Measurements from ENCODE around the gene DVL2.
A peak's percentile ranks its signal among the peaks of the same experiment; 100 is the strongest.

The DVL2 gene

DNA sequence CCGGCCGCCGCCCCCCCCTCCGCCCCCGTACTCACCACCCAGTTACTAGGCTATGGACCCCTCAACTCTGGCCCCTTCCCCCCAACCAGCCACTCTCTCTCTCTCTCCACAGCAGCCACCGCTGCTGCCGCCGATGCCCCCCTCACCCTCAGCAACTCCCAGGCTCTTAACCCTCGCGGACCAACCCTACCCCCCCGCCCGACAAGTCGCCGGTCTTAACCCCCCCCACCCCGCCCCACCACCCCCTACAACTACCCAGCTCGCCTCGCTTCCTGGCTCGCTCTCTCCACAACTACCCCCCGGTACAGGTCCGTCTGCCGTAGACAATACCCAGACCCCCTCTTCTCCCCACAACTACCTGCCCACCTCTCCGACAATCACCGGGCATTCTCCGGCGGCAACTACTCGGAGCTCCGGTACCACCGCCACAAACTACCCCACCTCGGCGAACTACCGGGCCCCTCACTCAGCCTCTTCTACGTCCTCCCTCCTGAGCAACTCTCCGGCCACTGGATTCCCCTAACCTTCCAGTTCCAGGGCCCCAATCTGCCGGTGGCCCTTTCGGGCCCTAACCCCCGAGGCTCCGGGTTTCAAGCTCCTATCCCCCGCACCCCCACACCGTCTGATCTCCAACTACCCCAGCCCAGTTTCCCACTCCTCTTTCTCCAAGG lies 4.2 kb upstream of the DVL2 start:
- Histone ChIP-seq H3K23ac (ENCODE audit: low read length) (peak overlapping the region; percentile 57), H3K27me3 (ENCODE audit: insufficient read depth, low read length, poor library complexity) (no peaks in the 10 kb centered on the region), H4K8ac (ENCODE audit: low read depth, low read length) (peak overlapping the region; percentile 92), H3K18ac (ENCODE audit: low read length) (peak overlapping the region; percentile 97), H3K79me2 (ENCODE audit: control insufficient read depth, insufficient read depth, low read length) (peaks cover 48% of the 10 kb centered on the region), H3K27ac (ENCODE audit: low read depth, low read length) (peak overlapping the region; percentile 94), H4K5ac (ENCODE audit: low read length) (no peak overlapping the region), H3K4ac (ENCODE audit: low read depth, low read length) (peak overlapping the region; percentile 99), H3K4me1 (ENCODE audit: control insufficient read depth, low read depth, low read length) (peaks cover 9% of the 10 kb centered on the region), H3K4me3 (ENCODE audit: low read length) (peak overlapping the region; percentile 99), H2BK5ac (ENCODE audit: low read length) (peak overlapping the region; percentile 84), H3K9ac (ENCODE audit: low read length) (peak overlapping the region; percentile 99), H3K79me1 (ENCODE audit: low read length) (peaks cover 17% of the 10 kb centered on the region), H2AK5ac (ENCODE audit: low read length) (peak overlapping the region; percentile 81), H2BK120ac (ENCODE audit: low read depth, low read length) (peak overlapping the region; percentile 73), H3K36me3 (ENCODE audit: control insufficient read depth, insufficient read depth, low read length) (peaks cover 17% of the 10 kb centered on the region), H3K4me2 (ENCODE audit: low read length) (peak overlapping the region; percentile 26), H3K56ac (ENCODE audit: low read length) (peak overlapping the region; percentile 98), H2BK15ac (replicated peaks; ENCODE audit: low read depth) (no peak overlapping the region)
- no peak for DNase-seq
- WGBS (ENCODE audit: extremely low coverage, insufficient coverage, low lambda C conversion rate), result no CpG with 5 or more reads among the region's 39 CpGs

DNA sequence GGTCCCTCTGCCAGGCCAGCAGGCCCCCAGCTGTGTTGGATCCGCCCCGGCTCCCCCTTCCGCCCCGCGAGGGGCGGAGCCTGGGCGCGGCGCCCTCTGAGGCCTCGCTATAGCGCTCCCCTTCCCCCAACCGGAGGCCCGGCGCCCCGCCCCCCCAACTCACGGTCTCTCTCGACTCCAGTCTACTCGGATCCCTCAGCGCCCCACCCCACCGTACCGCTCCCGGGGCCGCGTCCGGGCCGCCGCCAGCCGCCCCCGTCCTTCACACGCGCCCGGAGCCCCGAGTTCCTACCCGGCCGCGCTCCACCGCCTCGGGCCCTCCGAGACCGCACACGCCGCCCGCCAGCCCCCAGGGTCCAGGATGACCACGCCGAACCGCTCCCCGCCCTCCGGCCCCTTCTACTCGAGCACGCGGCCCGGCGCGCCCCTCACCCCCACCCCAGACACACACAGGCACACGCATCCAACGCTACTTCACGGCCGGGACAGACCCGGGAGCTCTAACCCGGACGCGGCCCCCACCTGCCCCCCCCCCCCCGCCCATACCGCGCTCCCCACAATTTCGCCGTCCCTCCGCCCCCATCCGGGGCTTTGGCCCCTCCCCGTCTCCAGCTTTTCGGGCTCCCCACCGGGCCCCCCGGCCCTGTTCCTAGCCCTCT lies 3.6 kb upstream of the DVL2 start:
- H4K8ac ChIP-seq (ENCODE audit: low read depth, low read length), result no peak overlapping the region
- H3K56ac ChIP-seq (ENCODE audit: low read length), result peak overlapping the region; percentile 98
- peak overlapping the region; percentile 73 for H2BK120ac ChIP-seq (ENCODE audit: low read depth, low read length)
- peaks cover 53% of the 10 kb centered on the region for H3K79me2 ChIP-seq (ENCODE audit: control insufficient read depth, insufficient read depth, low read length)
- no peak overlapping the region for H2BK15ac ChIP-seq (replicated peaks; ENCODE audit: low read depth)
- peaks cover 17% of the 10 kb centered on the region for H3K36me3 ChIP-seq (ENCODE audit: control insufficient read depth, insufficient read depth, low read length)
- H3K4me3 ChIP-seq (ENCODE audit: low read length), result peak overlapping the region; percentile 99
- H3K4me2 ChIP-seq (ENCODE audit: low read length), result peak overlapping the region; percentile 77
- H3K23ac ChIP-seq (ENCODE audit: low read length), result peak overlapping the region; percentile 85
- H3K79me1 ChIP-seq (ENCODE audit: low read length), result peaks cover 19% of the 10 kb centered on the region
- H3K9ac ChIP-seq (ENCODE audit: low read length), result peak overlapping the region; percentile 99
- H3K27ac ChIP-seq (ENCODE audit: low read depth, low read length), result peak overlapping the region; percentile 94
- peak overlapping the region; percentile 99 for H3K4ac ChIP-seq (ENCODE audit: low read depth, low read length)
- H2AK5ac ChIP-seq (ENCODE audit: low read length), result no peak overlapping the region
- no CpG with 5 or more reads among the region's 73 CpGs for WGBS (ENCODE audit: extremely low coverage, insufficient coverage, low lambda C conversion rate)
- DNase-seq, result peak; percentile 71
- peaks cover 9% of the 10 kb centered on the region for H3K4me1 ChIP-seq (ENCODE audit: control insufficient read depth, low read depth, low read length)
- no peak overlapping the region for H2BK5ac ChIP-seq (ENCODE audit: low read length)
- no peak overlapping the region for H4K5ac ChIP-seq (ENCODE audit: low read length)
- H3K27me3 ChIP-seq (ENCODE audit: insufficient read depth, low read length, poor library complexity), result no peaks in the 10 kb centered on the region
- peak overlapping the region; percentile 97 for H3K18ac ChIP-seq (ENCODE audit: low read length)

DNA sequence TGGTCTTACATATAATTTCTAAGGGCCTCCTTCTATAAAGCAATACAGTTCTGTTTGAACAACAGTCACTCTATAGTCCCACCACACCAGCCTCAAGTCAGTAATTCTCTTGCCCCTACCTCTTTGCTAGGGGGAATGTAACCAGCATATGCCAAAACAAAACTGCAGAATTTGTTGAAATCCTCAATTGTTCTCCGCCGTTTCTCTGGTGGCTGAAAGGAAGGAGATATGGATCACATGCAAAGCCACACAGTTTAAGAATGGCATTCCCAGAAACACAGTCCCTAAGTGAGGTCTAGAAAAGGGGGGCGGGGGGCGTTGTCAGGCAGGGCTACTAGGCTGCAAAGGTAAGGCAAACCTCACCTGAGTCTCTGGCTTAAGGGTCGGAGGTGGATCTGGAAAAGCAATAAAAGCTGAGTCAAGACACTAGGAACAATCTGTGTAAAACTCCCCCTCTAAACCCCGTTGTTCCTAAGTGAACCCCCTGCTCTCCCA lies 3.0 kb upstream of the DVL2 start:
- no CpG with 5 or more reads among the region's 6 CpGs for WGBS (ENCODE audit: extremely low coverage, insufficient coverage, low lambda C conversion rate)
- Histone ChIP-seq H3K4ac (ENCODE audit: low read depth, low read length) (no peak overlapping the region), H3K18ac (ENCODE audit: low read length) (no peak overlapping the region), H3K27ac (ENCODE audit: low read depth, low read length) (peak overlapping the region; percentile 94), H3K4me2 (ENCODE audit: low read length) (peak overlapping the region; percentile 77), H3K23ac (ENCODE audit: low read length) (no peak overlapping the region), H3K79me2 (ENCODE audit: control insufficient read depth, insufficient read depth, low read length) (peaks cover 57% of the 10 kb centered on the region), H2AK5ac (ENCODE audit: low read length) (no peak overlapping the region), H3K4me1 (ENCODE audit: control insufficient read depth, low read depth, low read length) (peaks cover 12% of the 10 kb centered on the region), H2BK5ac (ENCODE audit: low read length) (no peak overlapping the region), H3K27me3 (ENCODE audit: insufficient read depth, low read length, poor library complexity) (no peaks in the 10 kb centered on the region), H3K9ac (ENCODE audit: low read length) (peak overlapping the region; percentile 83), H3K36me3 (ENCODE audit: control insufficient read depth, insufficient read depth, low read length) (peaks cover 17% of the 10 kb centered on the region), H3K4me3 (ENCODE audit: low read length) (peak overlapping the region; percentile 49), H3K79me1 (ENCODE audit: low read length) (peaks cover 19% of the 10 kb centered on the region), H3K56ac (ENCODE audit: low read length) (peak overlapping the region; percentile 80), H2BK120ac (ENCODE audit: low read depth, low read length) (no peak overlapping the region), H4K8ac (ENCODE audit: low read depth, low read length) (no peak overlapping the region), H2BK15ac (replicated peaks; ENCODE audit: low read depth) (no peak overlapping the region), H4K5ac (ENCODE audit: low read length) (no peak overlapping the region)
- no peak for DNase-seq

DNA sequence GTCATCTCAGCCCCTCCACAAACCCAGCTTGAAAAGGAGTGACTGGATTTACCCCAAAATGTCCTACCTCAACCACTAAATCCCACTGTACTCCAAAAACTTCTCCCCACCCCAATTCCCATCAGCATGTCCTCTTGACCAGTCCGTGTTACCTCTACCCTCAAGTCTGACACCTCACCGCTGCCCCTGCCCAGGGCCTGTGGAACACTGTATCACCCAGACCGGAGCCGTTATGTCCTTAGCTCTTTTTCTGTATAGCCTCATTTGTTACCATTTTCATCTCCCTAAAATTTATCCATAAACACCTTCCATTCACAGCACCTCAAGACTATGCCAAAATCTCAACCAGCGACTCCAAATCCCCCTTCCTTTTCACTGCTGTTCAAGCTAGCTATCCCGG lies 2.5 kb upstream of the DVL2 start:
- Histone ChIP-seq H3K27ac (ENCODE audit: low read depth, low read length) (no peak overlapping the region), H3K4ac (ENCODE audit: low read depth, low read length) (no peak overlapping the region), H3K18ac (ENCODE audit: low read length) (no peak overlapping the region), H3K4me2 (ENCODE audit: low read length) (no peak overlapping the region), H2BK5ac (ENCODE audit: low read length) (no peak overlapping the region), H4K8ac (ENCODE audit: low read depth, low read length) (no peak overlapping the region), H3K79me1 (ENCODE audit: low read length) (peaks cover 23% of the 10 kb centered on the region), H3K9ac (ENCODE audit: low read length) (peak overlapping the region; percentile 83), H3K79me2 (ENCODE audit: control insufficient read depth, insufficient read depth, low read length) (peaks cover 61% of the 10 kb centered on the region), H2BK15ac (replicated peaks; ENCODE audit: low read depth) (no peak overlapping the region), H3K56ac (ENCODE audit: low read length) (peak overlapping the region; percentile 25), H3K27me3 (ENCODE audit: insufficient read depth, low read length, poor library complexity) (no peaks in the 10 kb centered on the region), H3K23ac (ENCODE audit: low read length) (no peak overlapping the region), H2BK120ac (ENCODE audit: low read depth, low read length) (no peak overlapping the region), H3K4me3 (ENCODE audit: low read length) (no peak overlapping the region), H4K5ac (ENCODE audit: low read length) (no peak overlapping the region), H3K36me3 (ENCODE audit: control insufficient read depth, insufficient read depth, low read length) (peaks cover 17% of the 10 kb centered on the region), H3K4me1 (ENCODE audit: control insufficient read depth, low read depth, low read length) (peaks cover 16% of the 10 kb centered on the region), H2AK5ac (ENCODE audit: low read length) (no peak overlapping the region)
- no peak for DNase-seq
- WGBS (ENCODE audit: extremely low coverage, insufficient coverage, low lambda C conversion rate), result 100% methylated on average over 1 of the region's 6 CpGs

DNA sequence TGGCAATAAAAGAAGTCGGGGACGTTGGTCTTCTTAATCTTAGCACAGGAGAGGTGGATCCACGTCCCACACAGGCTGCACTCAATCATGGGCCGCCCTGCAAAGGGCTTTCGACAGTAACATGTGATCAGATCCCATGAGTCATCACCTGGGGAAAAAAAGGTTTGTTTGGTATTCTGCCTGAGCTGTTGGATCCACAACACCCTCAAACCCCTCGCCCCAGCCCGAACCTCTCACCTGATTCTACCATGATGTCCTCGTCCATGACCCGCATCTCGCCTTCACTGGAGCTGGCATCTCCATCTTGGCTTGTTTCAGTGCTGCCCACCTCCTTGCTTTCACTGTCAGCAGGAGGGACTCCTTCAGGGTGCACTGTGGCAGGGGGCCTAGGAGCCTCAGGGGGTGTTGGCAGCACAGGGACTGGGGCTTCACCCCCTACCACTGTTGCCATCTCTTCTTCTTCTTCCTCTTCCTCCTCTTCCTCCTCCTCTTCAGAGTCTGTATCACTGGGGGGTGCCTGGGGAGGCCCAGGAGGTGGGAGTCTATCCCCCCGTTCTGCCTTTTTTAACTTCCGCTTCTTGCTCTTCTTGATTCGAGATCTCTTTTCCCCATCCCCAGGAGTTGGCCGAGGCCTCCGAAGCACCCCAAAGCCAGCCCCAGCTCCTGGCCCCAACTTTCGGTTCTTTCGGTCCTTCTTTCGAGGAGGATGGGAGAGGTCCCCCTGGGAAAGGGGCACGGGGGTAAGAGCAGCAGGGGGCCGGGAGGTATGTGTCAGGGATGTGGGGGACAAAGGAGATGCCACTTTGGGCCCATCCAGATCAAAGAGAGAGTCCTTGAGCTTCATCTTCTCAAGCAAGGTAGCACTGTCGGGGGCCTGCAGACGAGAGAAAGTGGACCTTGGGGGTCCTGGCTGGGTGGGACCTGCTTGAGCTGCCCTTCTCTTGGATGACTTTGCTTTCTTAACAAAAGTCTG lies 1.7 kb upstream of the DVL2 start:
- Histone ChIP-seq H3K4ac (ENCODE audit: low read depth, low read length) (no peak overlapping the region), H2BK15ac (replicated peaks; ENCODE audit: low read depth) (no peak overlapping the region), H3K4me3 (ENCODE audit: low read length) (no peak overlapping the region), H2BK5ac (ENCODE audit: low read length) (no peak overlapping the region), H4K8ac (ENCODE audit: low read depth, low read length) (no peak overlapping the region), H3K9ac (ENCODE audit: low read length) (no peak overlapping the region), H3K79me2 (ENCODE audit: control insufficient read depth, insufficient read depth, low read length) (peaks cover 58% of the 10 kb centered on the region), H2AK5ac (ENCODE audit: low read length) (no peak overlapping the region), H3K23ac (ENCODE audit: low read length) (no peak overlapping the region), H3K36me3 (ENCODE audit: control insufficient read depth, insufficient read depth, low read length) (peaks cover 17% of the 10 kb centered on the region), H3K27ac (ENCODE audit: low read depth, low read length) (no peak overlapping the region), H3K18ac (ENCODE audit: low read length) (no peak overlapping the region), H3K4me1 (ENCODE audit: control insufficient read depth, low read depth, low read length) (peaks cover 12% of the 10 kb centered on the region), H3K56ac (ENCODE audit: low read length) (no peak overlapping the region), H3K4me2 (ENCODE audit: low read length) (no peak overlapping the region), H3K27me3 (ENCODE audit: insufficient read depth, low read length, poor library complexity) (no peaks in the 10 kb centered on the region), H2BK120ac (ENCODE audit: low read depth, low read length) (no peak overlapping the region), H4K5ac (ENCODE audit: low read length) (no peak overlapping the region), H3K79me1 (ENCODE audit: low read length) (peaks cover 21% of the 10 kb centered on the region)
- DNase-seq, result no peak
- WGBS (ENCODE audit: extremely low coverage, insufficient coverage, low lambda C conversion rate), result no CpG with 5 or more reads among the region's 22 CpGs

All from mesendoderm (in vitro differentiated cells).